SJCRH30 (cell line): ENCODE measurements around the gene ADAMTSL5. TPM values are rescaled to one million over a fixed set of nuclear protein-coding genes. Genes with fewer than 3 reads are reported as not detected.

Source experiments
- total RNA-seq: library from RNA; depleted of rRNA; stranded (reverse); fragments of >200 nt; shearing (Covaris generic); gene quantifications from 2 replicates; pipeline ENCODE4 v1.2.3, GENCODE V29; 2014; rRNA removed

The ADAMTSL5 gene
- total RNA-seq, 1 experiment from 2014 or later = 0.77 TPM

Other genes with a start within 250 kb of the ADAMTSL5 start
- gene CIRBP, start 243.7 kb downstream of the ADAMTSL5 start, total RNA-seq = 159 and 181 TPM in 2 replicates
- gene FAM174C, start 237.5 kb downstream of the ADAMTSL5 start, total RNA-seq = 22.3 and 25.1 TPM in 2 replicates
- 1.0 and 2.8 TPM in 2 replicates for gene EFNA2, start 227.1 kb downstream of the ADAMTSL5 start, total RNA-seq
- 31.4 and 39.6 TPM in 2 replicates for gene NDUFS7, start 129.1 kb downstream of the ADAMTSL5 start, total RNA-seq
- gene GAMT, start 111.5 kb downstream of the ADAMTSL5 start, total RNA-seq = 13.7 and 15.2 TPM in 2 replicates
- gene DAZAP1, start 105.4 kb downstream of the ADAMTSL5 start, total RNA-seq = 132 and 138 TPM in 2 replicates
- 1,359 and 1,591 TPM in 2 replicates for gene RPS15, start 74.6 kb downstream of the ADAMTSL5 start, total RNA-seq
- 0.13 and 0.24 TPM in 2 replicates for gene APC2, start 62.9 kb downstream of the ADAMTSL5 start, total RNA-seq
- gene C19orf25, start 33.8 kb downstream of the ADAMTSL5 start, total RNA-seq = 26.6 and 29.4 TPM in 2 replicates
- gene PCSK4, start 22.7 kb downstream of the ADAMTSL5 start, total RNA-seq = 0.58 and 1.1 TPM in 2 replicates
- 0.41 and 0.45 TPM in 2 replicates for gene REEP6, start 21.8 kb downstream of the ADAMTSL5 start, total RNA-seq
- gene PLK5, start 11.1 kb upstream of the ADAMTSL5 start, total RNA-seq = not detected in 2 replicates
- 47.5 and 49.2 TPM in 2 replicates for gene MEX3D, start 55.3 kb upstream of the ADAMTSL5 start, total RNA-seq
- gene MBD3, start 79.8 kb upstream of the ADAMTSL5 start, total RNA-seq = 99.8 and 103 TPM in 2 replicates
- 95.0 and 100 TPM in 2 replicates for gene UQCR11, start 92.4 kb upstream of the ADAMTSL5 start, total RNA-seq
- 81.8 and 95.8 TPM in 2 replicates for gene TCF3, start 139.6 kb upstream of the ADAMTSL5 start, total RNA-seq
- gene ONECUT3, start 240.5 kb upstream of the ADAMTSL5 start, total RNA-seq = not detected in 2 replicates